HG03565 (cell line): ENCODE measurements around the gene DTX4.
A peak's percentile ranks its signal among the peaks of the same experiment; 100 is the strongest.

Source experiments
- ATAC-seq: cut with Tn5 transposase; IDR thresholded peaks from one replicate; pipeline ENCODE4 v1.9.1; 2021; ENCODE audit warnings: mild to moderate bottlenecking, moderate library complexity; ENCODE audit not compliant: unreplicated experiment

The DTX4 gene

GRCh38 chr11:59172345-59173079, 580 bp downstream of the DTX4 start:
- ATAC-seq: peak; percentile 24

DNA sequence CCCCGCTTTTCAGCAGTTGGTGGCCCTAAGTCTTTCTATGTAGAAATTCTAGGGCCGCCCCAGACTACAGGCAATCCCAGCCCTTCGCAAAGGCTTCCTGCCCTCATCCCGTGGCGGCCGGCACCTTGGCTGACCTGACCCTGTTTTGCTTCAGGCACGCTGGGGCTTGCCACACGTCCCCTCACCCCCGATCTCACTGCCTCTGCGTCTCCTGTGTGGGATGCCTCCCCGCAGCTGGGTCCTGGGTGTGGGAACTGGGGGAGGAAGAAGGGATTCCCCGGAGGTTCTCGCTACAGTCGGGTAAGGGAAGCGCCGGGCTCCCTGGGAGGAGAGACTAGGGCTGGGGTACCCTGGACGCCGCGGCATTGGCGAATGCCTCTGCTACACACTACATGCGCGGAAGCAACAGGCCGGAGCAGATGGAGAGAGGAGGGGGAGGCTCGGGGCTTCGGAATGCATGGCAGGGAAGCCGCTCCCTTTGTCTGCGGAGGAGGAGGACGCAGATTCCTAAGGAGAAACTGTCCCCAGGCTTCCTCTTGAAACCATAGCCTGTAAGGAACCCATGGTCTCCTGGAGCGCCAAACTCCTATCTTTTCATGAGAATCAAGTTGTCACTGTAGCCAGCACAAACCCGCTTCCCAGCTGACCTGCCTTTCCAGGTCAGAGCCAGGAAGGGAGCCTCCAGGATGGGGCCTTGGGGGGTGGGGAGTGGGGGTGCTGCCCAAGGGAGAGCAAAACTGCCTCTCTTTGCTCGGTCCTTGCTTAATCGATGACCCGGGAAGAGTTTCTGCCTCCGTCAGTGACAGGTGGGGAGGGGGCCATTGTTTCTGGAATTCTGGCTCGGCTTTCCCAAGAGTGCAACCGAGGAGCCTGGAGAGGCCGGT, 1.4 kb downstream of the DTX4 start:
- ATAC-seq: no peak

- ATAC-seq: no peak
These were observed 2.2 kb downstream of the DTX4 start for GRCh38 chr11:59173964-59174663.

GRCh38 chr11:59174664-59175033, 2.7 kb downstream of the DTX4 start:
- no peak for ATAC-seq

GRCh38 chr11:59175091-59175501, 3.2 kb downstream of the DTX4 start:
- no peak for ATAC-seq

- ATAC-seq: no peak
These were observed 4.4 kb downstream of the DTX4 start for GRCh38 chr11:59176330-59176729.

DNA sequence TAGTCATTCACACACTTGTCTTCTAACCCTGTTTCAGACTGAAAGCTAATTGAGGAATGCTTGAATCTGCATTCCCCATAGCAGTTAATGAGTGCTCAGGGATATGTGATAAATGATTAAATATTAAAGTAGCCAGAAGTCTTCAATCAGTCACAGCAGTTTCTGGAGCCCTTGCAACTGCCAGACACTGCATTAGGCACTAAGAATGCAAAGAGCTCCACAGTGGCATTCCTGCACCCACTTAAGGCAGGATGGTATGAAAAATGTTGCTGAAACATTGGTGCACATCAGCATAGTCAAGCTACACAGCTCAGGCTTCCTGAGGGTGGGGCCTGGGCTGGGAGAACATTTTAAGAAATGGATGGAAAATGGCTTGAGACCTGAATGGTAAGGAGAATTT, 6.5 kb downstream of the DTX4 start:
- no peak for ATAC-seq

- ATAC-seq: no peak
These were observed 7.2 kb downstream of the DTX4 start for GRCh38 chr11:59179121-59179520.

GRCh38 chr11:59180168-59180776, 8.3 kb downstream of the DTX4 start:
- ATAC-seq: no peak

GRCh38 chr11:59180907-59181306, 9.0 kb downstream of the DTX4 start:
- ATAC-seq: no peak

- ATAC-seq: no peak
These were observed 10.0 kb downstream of the DTX4 start for GRCh38 chr11:59181746-59182456.

DNA sequence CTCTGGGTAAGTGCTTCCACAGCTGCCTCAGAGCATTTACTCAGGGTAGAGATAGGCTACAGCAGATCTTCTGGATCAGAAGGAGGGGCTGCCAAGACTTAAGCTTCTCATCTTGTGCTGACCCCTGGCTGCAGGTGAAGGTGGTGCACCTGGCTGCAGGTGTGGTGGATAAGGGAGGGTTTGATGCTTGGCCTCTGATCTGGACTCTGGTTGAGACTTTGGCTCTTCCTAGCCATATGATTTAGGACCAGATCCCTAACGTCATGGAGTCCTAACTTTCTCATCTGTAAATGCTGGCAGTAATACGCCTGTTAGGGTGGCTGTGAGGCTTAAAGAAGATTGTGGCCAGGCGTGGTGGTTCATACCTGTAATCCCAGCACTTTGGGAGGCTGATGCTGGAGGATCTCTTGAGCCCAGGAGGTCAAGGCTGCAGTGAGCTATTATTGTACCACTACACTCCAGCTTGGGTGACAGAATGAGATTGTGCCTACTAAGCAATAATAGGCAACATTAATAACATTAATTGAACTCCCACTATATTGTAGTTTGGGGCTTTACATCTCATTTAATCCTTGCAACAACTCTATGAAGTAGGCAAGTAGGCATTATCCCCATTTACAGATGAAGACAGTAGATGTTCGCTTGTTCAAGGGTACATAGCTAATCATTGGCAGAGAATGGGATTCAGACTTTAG, 10.7 kb downstream of the DTX4 start:
- no peak for ATAC-seq

- ATAC-seq: no peak
These were observed 11.8 kb downstream of the DTX4 start for GRCh38 chr11:59183771-59184170.

DNA sequence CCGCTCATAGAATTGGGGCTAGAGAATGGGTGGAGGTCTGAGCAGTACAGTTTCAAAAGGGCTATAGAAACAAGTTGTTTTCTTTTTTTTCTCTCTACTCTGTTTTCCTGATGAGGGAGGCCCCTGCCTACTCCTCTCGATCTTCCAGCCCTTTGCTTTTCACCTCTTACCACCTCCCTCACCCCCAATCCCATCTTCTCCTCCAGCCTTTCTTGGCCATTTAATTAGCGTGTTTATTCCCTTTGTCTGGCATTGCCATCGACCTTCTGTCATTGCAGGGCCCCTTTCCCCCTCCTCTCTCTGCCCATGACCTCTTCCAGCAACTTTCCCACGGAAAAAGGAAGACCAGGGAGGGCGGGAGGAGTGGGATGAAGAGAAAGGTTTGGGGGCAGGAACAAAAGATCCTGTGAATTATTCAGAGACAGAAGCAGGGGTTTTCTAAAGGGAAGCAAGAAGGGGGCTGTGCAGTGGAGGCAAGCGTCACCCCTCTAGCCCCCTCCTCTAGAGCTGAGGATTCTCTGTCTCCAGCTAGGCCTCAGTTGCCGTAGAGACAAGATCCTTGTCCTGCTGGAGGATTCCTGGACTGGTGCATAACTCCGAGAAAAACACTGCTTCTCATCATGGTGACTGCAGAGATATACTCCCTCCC, 12.9 kb downstream of the DTX4 start:
- no peak for ATAC-seq

DNA sequence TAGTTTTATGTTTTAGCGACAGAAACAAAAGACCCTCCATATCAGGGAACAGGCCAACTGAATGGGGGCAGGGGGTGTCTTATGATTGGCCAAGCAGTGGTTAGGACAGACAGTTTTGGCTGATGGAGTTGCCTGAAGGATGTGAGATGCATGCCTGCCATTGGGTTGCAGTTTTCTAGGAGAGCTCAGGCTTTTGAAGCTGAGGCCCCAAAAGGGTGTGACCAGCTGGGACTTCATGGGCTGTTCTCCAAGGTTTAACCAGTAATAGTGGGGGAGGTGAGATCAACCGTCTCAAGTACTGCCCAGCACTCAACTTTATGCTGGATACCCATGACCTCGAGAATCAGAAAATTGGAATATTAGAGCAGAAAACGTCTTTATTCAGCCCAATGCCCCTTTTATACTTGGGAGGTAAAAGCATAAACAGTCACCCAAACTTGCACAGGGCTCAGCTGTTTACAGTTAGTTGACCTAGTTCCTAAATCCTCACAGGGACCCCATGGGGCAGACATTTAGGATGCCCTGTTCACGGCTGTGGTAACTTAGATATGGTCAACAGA, 13.5 kb downstream of the DTX4 start:
- ATAC-seq: no peak

GRCh38 chr11:59186130-59186594, 14.2 kb downstream of the DTX4 start:
- ATAC-seq: no peak

- ATAC-seq: no peak
These were observed 15.1 kb downstream of the DTX4 start for GRCh38 chr11:59187035-59187434.

DNA sequence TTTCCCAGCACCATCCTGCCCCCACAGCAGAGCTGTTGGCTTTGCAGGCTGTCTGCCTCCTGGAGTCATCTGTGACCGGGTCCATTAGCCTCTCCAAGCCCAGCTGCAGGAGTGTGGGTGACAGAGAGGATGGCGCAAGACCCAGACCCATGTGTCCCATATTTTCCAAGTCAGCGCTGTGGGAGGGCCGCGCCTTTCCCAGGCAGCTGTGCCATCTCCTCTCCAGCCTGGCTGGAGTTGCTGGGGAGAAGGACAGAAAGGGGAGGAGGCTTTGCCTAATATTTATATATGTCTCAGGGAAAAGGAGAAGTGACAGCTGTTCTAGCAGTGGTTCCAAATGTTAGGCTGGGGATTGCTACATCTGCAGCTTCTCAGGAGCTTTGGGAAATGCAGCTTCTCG, 15.7 kb downstream of the DTX4 start:
- no peak for ATAC-seq

DNA sequence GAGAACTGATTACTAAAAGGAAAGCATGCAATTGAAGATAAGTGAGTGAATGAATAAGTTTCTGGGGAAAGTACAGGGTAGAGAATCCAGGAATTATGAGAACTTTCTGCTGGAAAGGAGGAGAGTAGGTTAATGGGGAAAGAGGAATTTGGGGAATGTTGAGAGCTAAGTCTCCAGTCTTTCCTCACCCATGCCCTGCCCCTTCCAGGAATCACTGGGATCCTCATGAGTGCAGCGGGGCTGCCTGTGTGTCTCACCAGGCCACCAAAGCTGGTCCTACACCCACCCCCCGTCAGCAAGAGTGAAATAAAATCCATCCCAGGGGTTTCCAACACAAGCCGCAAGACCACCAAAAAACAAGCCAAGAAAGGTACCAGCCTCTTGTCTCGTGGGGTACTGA, 17.0 kb downstream of the DTX4 start:
- ATAC-seq: no peak
